Esophagus (tissue), 2 donors: Measurements from ENCODE around the gene ACBD6. TPM values are rescaled to one million over a fixed set of nuclear protein-coding genes. Genes with fewer than 3 reads are reported as not detected.
"Not testable (repeated sequence)": the region's sequence is repeated elsewhere in the genome, so short reads cannot be mapped to it uniquely, and the experiment has no call there.

Experiments used
- H3K27ac ChIP-seq, 2 donors: one replicate each; pipeline ENCODE4 v1.5.1; 2013; ENCODE audit warnings: low read depth in 2 of 2, mild to moderate bottlenecking in 2 of 2, inconsistent platforms in 1 of 2, low read length in 1 of 2, moderate library complexity in 1 of 2
- H3K27me3 ChIP-seq, 2 donors: one replicate each; pipeline ENCODE4 v1.6.1; 2013; ENCODE audit warnings: low read length in 2 of 2, control low read depth in 1 of 2, mild to moderate bottlenecking in 1 of 2; ENCODE audit not compliant: insufficient read depth in 2 of 2, control insufficient read depth in 1 of 2
- H3K36me3 ChIP-seq, 2 donors: one replicate each; pipeline ENCODE4 v1.6.1; 2013; ENCODE audit warnings: low read length in 1 of 2; ENCODE audit not compliant: control insufficient read depth in 2 of 2, insufficient read depth in 2 of 2
- H3K4me1 ChIP-seq, 2 donors: one replicate each; pipeline ENCODE4 v1.6.1; 2013; ENCODE audit warnings: low read length in 1 of 2; ENCODE audit not compliant: control insufficient read depth in 2 of 2, insufficient read depth in 2 of 2
- H3K4me3 ChIP-seq, 2 donors: one replicate each; pipeline ENCODE4 v1.5.1; 2013; ENCODE audit warnings: low read length in 2 of 2, mild to moderate bottlenecking in 2 of 2, low read depth in 1 of 2, moderate library complexity in 1 of 2
- H3K9me3 ChIP-seq, 2 donors: one replicate each; pipeline ENCODE4 v1.6.1; 2013; ENCODE audit warnings: mild to moderate bottlenecking in 2 of 2, low read depth in 1 of 2, low read length in 1 of 2, moderate library complexity in 1 of 2; ENCODE audit not compliant: control insufficient read depth in 2 of 2, insufficient read depth in 1 of 2
- WGBS, 2 donors: extraction: QIAGEN DNeasy Blood & Tissue Kit; methylation state at CpG; one replicate each; pipeline ENCODE4 v1.1.7; 2013; 5-methylcytosine and 5-hydroxymethylcytosine counted together
- polyA plus RNA-seq, 2 donors: library from polyadenylated mRNA; stranded (reverse); fragments of 200-250 nt; gene quantifications; one replicate each; pipeline ENCODE4 v1.2.3, GENCODE V29; 2013
- donor health status: healthy with polysubstance abuse.
- donor health status: Bipolar disorder and iron deficiency.

The ACBD6 gene
- polyA plus RNA-seq, 2 donors = 20.4 to 23.0 TPM

GRCh38 chr1:180468311-180468710 is 34.1 kb downstream of the ACBD6 start:
- Histone ChIP-seq H3K36me3 (no peaks in the 10 kb centered on the region), H3K9me3 (no peaks in the 10 kb centered on the region), H3K27ac (no peak overlapping the region), H3K27me3 (no peaks in the 10 kb centered on the region), H3K4me3 (no peak overlapping the region), H3K4me1 (no peaks in the 10 kb centered on the region)
- 93 to 95% methylated on average over 5 of the region's 5 CpGs for WGBS, 2 donors

- Histone ChIP-seq H3K27ac (no peak overlapping the region), H3K9me3 (peaks cover 0 to 4% of the 10 kb centered on the region in 2 donors), H3K27me3 (no peaks in the 10 kb centered on the region), H3K36me3 (no peaks in the 10 kb centered on the region), H3K4me3 (no peak overlapping the region), H3K4me1 (no peaks in the 10 kb centered on the region)
- WGBS, 2 donors = 78 to 92% methylated on average over 3 of the region's 3 CpGs
These were observed 40.3 kb downstream of the ACBD6 start for GRCh38 chr1:180462102-180462501.

DNA sequence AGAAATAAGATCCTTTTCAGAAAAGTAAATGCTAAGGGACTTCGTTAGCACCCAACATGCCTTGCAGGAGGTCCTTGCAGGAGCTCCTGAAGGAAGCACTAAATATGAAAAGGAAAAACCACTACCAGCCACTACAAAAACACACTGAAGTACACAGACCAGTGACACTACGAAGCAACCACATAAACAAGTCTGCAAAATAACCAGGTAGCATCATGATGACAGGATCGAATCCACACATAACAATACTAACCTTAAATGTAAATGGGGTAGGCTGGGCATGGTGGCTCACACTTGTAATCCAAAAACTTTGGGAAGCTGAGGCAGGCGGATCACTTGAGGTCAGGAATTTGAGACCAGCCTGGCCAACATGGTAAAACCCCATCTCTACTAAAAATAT is 40.7 kb downstream of the ACBD6 start:
- H3K9me3 ChIP-seq, H3K4me3 ChIP-seq, H3K36me3 ChIP-seq, H3K27ac ChIP-seq, H3K4me1 ChIP-seq, H3K27me3 ChIP-seq: not testable (repeated sequence)
- WGBS, 2 donors = 96 to 99% methylated on average over 4 of the region's 4 CpGs

DNA sequence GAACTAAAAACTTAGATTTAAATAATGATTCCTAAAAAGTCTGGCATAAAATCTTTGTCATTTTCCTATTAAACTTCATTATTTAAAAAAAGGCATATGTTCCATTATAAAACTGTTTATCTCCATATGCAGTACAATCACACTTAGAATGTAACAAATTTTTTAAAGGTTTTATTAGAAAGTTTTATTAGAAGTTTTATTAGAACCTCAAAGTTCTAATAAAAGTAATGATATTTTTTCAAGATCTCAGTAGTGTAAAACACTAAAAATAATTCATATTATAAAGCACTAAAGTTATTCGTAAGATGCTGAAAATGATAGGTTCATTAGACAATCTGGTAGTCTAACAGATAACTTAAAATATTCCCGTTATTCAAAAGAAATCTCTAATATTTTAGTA is 43.6 kb downstream of the ACBD6 start:
- WGBS, 2 donors = 68% methylated on average over 2 of the region's 2 CpGs
- Histone ChIP-seq H3K27ac (no peak overlapping the region), H3K4me3 (no peak overlapping the region), H3K27me3 (no peaks in the 10 kb centered on the region), H3K9me3 (peaks cover 0 to 4% of the 10 kb centered on the region in 2 donors), H3K36me3 (no peaks in the 10 kb centered on the region), H3K4me1 (no peaks in the 10 kb centered on the region)

DNA sequence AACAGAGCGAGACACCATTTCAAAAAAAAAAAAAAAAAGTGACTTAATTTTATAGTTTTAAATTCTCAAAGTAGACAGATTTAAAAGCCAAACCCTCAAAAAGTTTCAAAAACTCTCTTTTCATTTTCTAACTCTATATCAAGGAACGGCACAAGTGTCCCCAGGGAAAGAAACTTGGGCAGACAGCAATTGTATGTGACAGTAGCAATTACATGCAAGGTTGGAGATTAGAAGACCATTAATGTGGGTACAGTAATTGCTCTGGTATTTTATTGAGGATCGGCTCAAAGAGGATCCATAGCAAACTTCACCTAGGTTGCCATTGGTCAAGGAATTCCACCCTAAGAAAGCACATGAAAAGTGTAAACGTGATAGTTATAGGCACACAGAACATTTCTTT is 46.2 kb downstream of the ACBD6 start:
- Histone ChIP-seq H3K27me3 (no peaks in the 10 kb centered on the region), H3K4me1 (no peaks in the 10 kb centered on the region), H3K36me3 (no peaks in the 10 kb centered on the region), H3K9me3 (no peaks in the 10 kb centered on the region), H3K27ac (no peak overlapping the region), H3K4me3 (no peak overlapping the region)
- WGBS, 2 donors = 89 to 90% methylated on average over 4 of the region's 4 CpGs

DNA sequence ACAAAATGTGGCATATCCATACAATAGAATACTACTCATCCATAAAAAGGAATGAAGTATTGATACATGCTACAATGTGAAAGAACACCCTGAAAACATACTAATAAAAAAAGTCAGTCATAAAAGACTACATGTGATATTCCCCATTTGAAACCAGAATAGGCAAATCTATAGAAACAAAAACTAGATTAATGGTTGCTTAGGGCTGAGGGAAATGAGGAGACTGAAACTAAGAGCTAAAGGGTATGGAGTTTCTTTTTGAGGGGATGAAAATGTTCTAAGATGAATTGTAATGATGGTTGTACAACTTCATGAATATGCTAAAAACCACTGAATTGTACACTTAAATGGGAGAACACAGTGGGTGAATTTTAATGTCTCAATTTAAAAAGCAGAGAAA is 50.9 kb downstream of the ACBD6 start:
- no peak overlapping the region for H3K27ac ChIP-seq
- no peaks in the 10 kb centered on the region for H3K36me3 ChIP-seq
- no peaks in the 10 kb centered on the region for H3K4me1 ChIP-seq
- H3K27me3 ChIP-seq = no peaks in the 10 kb centered on the region
- no peaks in the 10 kb centered on the region for H3K9me3 ChIP-seq
- no peak overlapping the region for H3K4me3 ChIP-seq

- Histone ChIP-seq H3K4me3 (no peak overlapping the region), H3K9me3 (no peaks in the 10 kb centered on the region), H3K27me3 (no peaks in the 10 kb centered on the region), H3K36me3 (no peaks in the 10 kb centered on the region), H3K27ac (no peak overlapping the region), H3K4me1 (no peaks in the 10 kb centered on the region)
- 62 to 67% methylated on average over 2 of the region's 2 CpGs for WGBS, 2 donors
These were observed 57.9 kb downstream of the ACBD6 start for GRCh38 chr1:180444522-180444921.

GRCh38 chr1:180440335-180440734 is 62.0 kb downstream of the ACBD6 start:
- 91 to 93% methylated on average over 1 of the region's 1 CpG for WGBS, 2 donors
- Histone ChIP-seq H3K9me3 (no peaks in the 10 kb centered on the region), H3K27ac (no peak overlapping the region), H3K4me1 (no peaks in the 10 kb centered on the region), H3K4me3 (no peak overlapping the region), H3K27me3 (no peaks in the 10 kb centered on the region), H3K36me3 (no peaks in the 10 kb centered on the region)

- no peaks in the 10 kb centered on the region for H3K4me1 ChIP-seq
- H3K36me3 ChIP-seq = no peaks in the 10 kb centered on the region
- no peaks in the 10 kb centered on the region for H3K9me3 ChIP-seq
- no peaks in the 10 kb centered on the region for H3K27me3 ChIP-seq
- no peak overlapping the region for H3K4me3 ChIP-seq
- H3K27ac ChIP-seq = no peak overlapping the region
- WGBS, 2 donors = 96 to 97% methylated on average over 7 of the region's 7 CpGs
These were observed 66.8 kb downstream of the ACBD6 start for GRCh38 chr1:180435566-180435965.

GRCh38 chr1:180433873-180434272 is 68.5 kb downstream of the ACBD6 start:
- WGBS, 2 donors = 77 to 78% methylated on average over 2 of the region's 2 CpGs
- Histone ChIP-seq H3K36me3 (no peaks in the 10 kb centered on the region), H3K27ac (no peak overlapping the region)

More at GRCh38 chr1:180433873-180434272, 68.5 kb downstream of the ACBD6 start:
- no peaks in the 10 kb centered on the region for H3K27me3 ChIP-seq
- H3K9me3 ChIP-seq = no peaks in the 10 kb centered on the region
- no peaks in the 10 kb centered on the region for H3K4me1 ChIP-seq
- no peak overlapping the region for H3K4me3 ChIP-seq
